Hepatocyte (in vitro differentiated cells): Measurements from ENCODE around the gene FERMT3.

ENCODE experiments used
- EZH2 ChIP-seq: fragments of 200-600 bp; sonication (generic); IDR thresholded peaks from 2 replicates; pipeline ENCODE4 v1.6.1; 2016; ENCODE audit warnings: antibody characterized with exemption, mild to moderate bottlenecking, borderline replicate concordance
- TF ChIP-seq, protein P1 (sequence below): fragments of 200-600 bp; sonication (generic); IDR thresholded peaks from 2 replicates; pipeline ENCODE4 v1.5.1; 2016; ENCODE audit warnings: antibody characterized with exemption, mild to moderate bottlenecking; ENCODE audit not compliant: poor library complexity

DNA sequence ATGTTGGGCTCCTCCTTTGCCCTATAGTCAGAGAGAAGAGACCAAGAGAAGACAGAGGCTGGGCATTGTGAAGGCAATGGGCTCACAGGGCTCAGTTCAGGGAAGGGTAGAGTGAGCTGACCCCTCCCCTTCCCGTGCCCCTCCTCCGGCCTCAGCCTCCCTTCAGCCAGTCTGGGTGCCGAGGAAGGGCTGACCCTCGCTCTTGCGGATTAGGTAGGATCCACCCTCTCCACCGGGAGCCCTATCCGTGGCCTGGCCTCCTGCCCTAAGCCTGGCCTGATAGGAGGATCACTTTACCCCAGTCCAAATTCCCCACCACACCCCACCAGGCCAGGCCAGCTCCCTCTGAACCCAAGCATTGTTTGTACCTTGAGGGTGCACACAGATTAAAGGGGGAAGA, 42.1 kb downstream of the FERMT3 start:
- TF ChIP-seq, protein P1, sequence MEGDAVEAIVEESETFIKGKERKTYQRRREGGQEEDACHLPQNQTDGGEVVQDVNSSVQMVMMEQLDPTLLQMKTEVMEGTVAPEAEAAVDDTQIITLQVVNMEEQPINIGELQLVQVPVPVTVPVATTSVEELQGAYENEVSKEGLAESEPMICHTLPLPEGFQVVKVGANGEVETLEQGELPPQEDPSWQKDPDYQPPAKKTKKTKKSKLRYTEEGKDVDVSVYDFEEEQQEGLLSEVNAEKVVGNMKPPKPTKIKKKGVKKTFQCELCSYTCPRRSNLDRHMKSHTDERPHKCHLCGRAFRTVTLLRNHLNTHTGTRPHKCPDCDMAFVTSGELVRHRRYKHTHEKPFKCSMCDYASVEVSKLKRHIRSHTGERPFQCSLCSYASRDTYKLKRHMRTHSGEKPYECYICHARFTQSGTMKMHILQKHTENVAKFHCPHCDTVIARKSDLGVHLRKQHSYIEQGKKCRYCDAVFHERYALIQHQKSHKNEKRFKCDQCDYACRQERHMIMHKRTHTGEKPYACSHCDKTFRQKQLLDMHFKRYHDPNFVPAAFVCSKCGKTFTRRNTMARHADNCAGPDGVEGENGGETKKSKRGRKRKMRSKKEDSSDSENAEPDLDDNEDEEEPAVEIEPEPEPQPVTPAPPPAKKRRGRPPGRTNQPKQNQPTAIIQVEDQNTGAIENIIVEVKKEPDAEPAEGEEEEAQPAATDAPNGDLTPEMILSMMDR = no peak
- TF ChIP-seq EZH2 = no peak
